Measurements from ENCODE around the gene TRIP10.

TRIP10 gene

DNA sequence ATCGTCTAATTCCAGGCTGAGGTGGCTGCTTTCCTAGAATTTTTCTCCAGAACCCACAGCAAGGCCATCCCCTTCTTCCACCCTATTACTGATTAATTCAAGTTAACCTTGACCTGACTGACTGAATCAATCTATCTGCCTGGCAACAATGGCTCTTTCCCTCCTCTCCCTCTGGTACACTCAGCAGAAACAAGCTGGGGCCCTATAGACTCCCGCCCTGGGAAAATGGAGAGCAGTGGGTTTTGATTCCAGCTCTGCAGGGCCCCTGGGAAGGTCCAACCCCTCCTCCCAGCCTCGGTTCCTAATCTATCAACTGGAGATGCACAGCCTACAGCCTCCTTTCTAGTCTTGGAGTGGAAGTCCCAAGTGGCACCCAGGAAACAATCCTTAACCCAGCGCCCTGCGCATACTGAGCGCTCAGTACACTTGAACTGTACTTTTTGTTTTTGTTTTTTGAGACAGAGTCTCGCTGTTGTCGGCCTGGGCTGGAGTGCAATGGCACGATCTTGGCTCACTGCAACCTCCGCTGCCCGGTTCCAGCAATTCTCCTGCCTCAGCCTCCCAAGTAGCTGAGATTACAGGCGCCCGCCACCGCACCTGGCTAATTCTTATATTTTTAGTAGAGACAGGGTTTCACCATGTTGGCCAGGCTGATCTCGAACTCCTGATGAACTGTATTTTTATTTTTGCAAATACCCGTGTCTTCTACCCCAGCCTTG, 13.8 kb upstream of the TRIP10 start:
- H3K9me3 ChIP-seq (ENCODE audit: control insufficient read depth, low read length): no peaks in the 10 kb centered on the region
- H3K27ac ChIP-seq (ENCODE audit: insufficient read depth, low read depth, low read length, poor library complexity, severe bottlenecking): no peak overlapping the region
- H3K27me3 ChIP-seq (ENCODE audit: control insufficient read depth, insufficient read depth, low read length, poor library complexity, severe bottlenecking): no peaks in the 10 kb centered on the region
- H3K4me3 ChIP-seq (ENCODE audit: insufficient read depth, low read depth, low read length): no peak overlapping the region
- 88 to 89% methylated on average over 16 of the region's 16 CpGs for WGBS, 2 experiments
- no peaks in the 10 kb centered on the region for H3K36me3 ChIP-seq (ENCODE audit: control insufficient read depth, insufficient read depth, low read length)
- H3K4me1 ChIP-seq (ENCODE audit: control insufficient read depth, insufficient read depth, low read length): no peaks in the 10 kb centered on the region

DNA sequence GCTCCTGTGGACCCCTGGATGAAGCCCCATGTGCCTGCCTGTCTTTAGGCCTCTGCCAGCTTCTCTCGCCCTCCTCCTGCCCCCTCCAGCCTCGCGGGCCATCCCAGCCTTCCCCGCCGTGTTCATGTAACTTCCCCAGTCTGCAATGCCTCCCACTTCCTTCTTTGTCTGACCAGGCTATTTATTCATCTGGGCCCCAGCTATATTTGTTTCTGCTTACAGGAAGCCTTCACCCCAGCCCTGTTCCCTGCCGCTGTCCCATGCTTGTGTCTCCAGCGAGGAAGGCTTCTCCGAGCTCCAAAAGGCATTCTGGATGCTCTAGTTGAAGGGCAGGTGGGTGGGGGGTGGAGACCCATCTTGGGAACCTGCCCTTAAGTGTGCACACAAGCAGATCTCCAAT, 11.1 kb upstream of the TRIP10 start:
- WGBS, 2 experiments: 82 to 83% methylated on average over 8 of the region's 8 CpGs
- Histone ChIP-seq H3K4me1 (ENCODE audit: control insufficient read depth, insufficient read depth, low read length) (no peaks in the 10 kb centered on the region), H3K27me3 (ENCODE audit: control insufficient read depth, insufficient read depth, low read length, poor library complexity, severe bottlenecking) (no peaks in the 10 kb centered on the region), H3K9me3 (ENCODE audit: control insufficient read depth, low read length) (no peaks in the 10 kb centered on the region), H3K4me3 (ENCODE audit: insufficient read depth, low read depth, low read length) (no peak overlapping the region), H3K27ac (ENCODE audit: insufficient read depth, low read depth, low read length, poor library complexity, severe bottlenecking) (no peak overlapping the region), H3K36me3 (ENCODE audit: control insufficient read depth, insufficient read depth, low read length) (peaks cover 3% of the 10 kb centered on the region)

DNA sequence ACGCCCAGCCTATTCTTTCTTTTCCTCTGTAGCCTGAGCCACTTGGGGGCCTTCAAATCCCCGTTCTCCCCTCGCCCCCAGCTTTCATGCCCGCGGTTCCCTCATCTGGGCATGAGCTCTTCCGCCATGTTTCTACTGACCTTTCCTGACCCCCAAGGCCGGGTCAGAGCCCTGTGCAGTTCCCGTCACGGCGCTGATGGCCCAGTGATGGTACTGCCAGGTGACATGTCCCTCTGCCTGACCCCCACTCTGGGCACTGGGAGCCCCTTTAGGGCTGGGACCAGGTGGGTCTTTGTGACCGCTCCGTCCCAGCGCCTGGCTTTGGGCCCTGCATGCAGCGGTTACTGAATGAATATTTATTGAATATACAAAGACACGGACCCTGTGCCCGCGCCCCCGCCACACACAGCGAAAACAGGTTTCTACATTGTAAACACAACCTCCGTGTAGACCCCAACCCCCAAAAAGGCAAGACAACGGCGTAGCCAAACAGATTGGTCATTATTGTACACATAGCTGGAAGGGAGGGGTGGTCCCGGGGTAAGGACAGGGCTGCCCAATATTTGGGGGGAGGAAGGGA, 9.8 kb upstream of the TRIP10 start:
- WGBS, 2 experiments: 95 to 96% methylated on average over 23 of the region's 23 CpGs
- Histone ChIP-seq H3K4me1 (ENCODE audit: control insufficient read depth, insufficient read depth, low read length) (no peaks in the 10 kb centered on the region), H3K4me3 (ENCODE audit: insufficient read depth, low read depth, low read length) (no peak overlapping the region), H3K9me3 (ENCODE audit: control insufficient read depth, low read length) (no peaks in the 10 kb centered on the region), H3K36me3 (ENCODE audit: control insufficient read depth, insufficient read depth, low read length) (peaks cover 3% of the 10 kb centered on the region), H3K27me3 (ENCODE audit: control insufficient read depth, insufficient read depth, low read length, poor library complexity, severe bottlenecking) (no peaks in the 10 kb centered on the region), H3K27ac (ENCODE audit: insufficient read depth, low read depth, low read length, poor library complexity, severe bottlenecking) (no peak overlapping the region)

DNA sequence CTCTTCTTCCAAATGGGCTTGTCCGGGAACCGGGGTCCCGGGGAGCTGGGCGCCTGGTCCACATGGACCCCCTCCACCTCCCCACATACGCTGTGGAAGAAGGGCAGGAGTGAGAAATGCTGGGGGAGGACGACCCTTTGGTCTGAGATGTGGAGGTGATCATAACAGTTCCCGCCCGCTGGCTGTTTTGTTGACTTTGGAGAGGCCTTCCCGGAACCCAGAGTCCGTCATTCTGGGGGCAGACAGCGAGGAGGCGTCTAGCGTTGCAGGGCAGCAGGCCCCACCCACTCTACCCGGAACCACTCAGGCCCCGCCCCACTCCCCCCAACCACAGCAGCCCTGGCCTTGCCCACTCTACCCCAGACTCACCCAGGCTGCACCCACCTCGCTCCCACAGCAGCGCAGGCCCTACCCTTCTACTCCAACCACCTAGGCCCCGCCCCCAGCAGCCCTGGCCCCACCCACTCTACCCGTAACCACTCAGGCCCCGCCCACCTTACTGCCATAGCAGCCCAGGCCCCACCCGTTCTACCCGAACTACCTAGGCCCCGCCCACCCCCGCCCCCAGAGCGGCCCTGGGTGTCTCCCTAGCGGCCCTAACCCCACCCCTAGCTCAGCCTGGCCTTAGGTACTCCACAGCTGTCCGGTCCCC, 9.2 kb upstream of the TRIP10 start:
- 80 to 85% methylated on average over 22 to 25 of the region's 27 CpGs for WGBS, 2 experiments

DNA sequence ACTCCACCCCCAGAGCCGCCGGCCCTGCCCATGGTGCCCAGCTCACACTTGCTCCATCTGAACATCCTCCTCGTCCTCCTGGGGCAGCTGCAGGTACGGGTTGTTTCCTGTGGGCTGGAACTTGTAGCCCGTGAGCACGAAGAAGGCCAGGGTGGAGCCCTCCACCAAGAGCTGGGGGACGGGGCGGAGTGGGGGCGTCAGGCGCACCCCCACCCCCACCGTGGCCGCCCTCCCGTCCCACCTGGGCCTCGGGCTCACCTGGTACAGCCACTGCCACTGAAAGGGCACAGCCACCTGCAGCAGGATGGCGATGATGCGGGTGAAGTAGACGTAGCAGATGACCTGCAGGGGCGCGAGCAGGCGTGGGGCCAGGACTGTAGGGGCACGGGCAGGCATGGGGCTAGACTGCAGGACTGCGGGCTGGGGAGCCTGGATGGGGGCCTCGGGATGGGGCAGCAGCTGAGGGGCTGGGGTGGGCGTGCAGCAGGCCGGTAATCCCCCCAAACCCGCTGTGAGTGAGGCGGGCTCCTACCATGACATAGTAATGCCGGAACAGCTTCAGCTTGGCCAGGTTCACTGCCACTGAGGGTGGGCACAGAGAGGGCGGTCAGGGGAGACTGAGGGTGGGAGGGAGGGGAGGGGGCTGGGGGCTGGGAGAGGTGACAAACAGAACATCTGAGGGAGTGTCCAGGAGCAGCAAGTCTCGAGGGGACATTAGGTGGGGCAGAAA, 8.4 kb upstream of the TRIP10 start:
- Histone ChIP-seq H3K36me3 (ENCODE audit: control insufficient read depth, insufficient read depth, low read length) (peaks cover 3% of the 10 kb centered on the region), H3K27ac (ENCODE audit: insufficient read depth, low read depth, low read length, poor library complexity, severe bottlenecking) (no peak overlapping the region), H3K27me3 (ENCODE audit: control insufficient read depth, insufficient read depth, low read length, poor library complexity, severe bottlenecking) (no peaks in the 10 kb centered on the region), H3K4me1 (ENCODE audit: control insufficient read depth, insufficient read depth, low read length) (peaks cover 10% of the 10 kb centered on the region), H3K9me3 (ENCODE audit: control insufficient read depth, low read length) (no peaks in the 10 kb centered on the region), H3K4me3 (ENCODE audit: insufficient read depth, low read depth, low read length) (no peak overlapping the region)
- 92 to 96% methylated on average over 30 of the region's 30 CpGs for WGBS, 2 experiments

More for the DNA sequence above, 9.2 kb upstream of the TRIP10 start:
- no peaks in the 10 kb centered on the region for H3K27me3 ChIP-seq (ENCODE audit: control insufficient read depth, insufficient read depth, low read length, poor library complexity, severe bottlenecking)
- peaks cover 3% of the 10 kb centered on the region for H3K36me3 ChIP-seq (ENCODE audit: control insufficient read depth, insufficient read depth, low read length)
- H3K4me1 ChIP-seq (ENCODE audit: control insufficient read depth, insufficient read depth, low read length): peaks cover 2% of the 10 kb centered on the region
- no peak overlapping the region for H3K27ac ChIP-seq (ENCODE audit: insufficient read depth, low read depth, low read length, poor library complexity, severe bottlenecking)
- H3K9me3 ChIP-seq (ENCODE audit: control insufficient read depth, low read length): no peaks in the 10 kb centered on the region
- no peak overlapping the region for H3K4me3 ChIP-seq (ENCODE audit: insufficient read depth, low read depth, low read length)

DNA sequence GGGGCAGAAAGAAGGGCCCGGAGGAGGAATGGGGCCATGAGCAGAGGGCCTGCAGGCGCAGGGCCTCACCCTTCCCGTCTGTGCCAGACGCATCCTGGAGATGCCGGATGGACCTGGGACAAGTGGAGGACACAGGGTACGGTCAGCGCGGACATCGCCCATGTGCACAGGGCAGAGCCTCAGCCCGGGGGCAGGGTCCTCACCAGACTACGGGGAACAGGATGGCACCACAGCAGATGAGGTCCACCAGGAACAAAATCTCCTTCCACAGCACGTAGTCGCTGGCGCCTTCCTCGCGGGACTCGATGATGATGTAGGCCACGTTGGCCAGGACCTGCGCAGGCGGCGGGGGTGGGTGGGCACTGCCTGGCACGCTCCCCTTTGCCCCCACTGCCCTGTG, 7.7 kb upstream of the TRIP10 start:
- WGBS, 2 experiments: 92 to 94% methylated on average over 22 of the region's 22 CpGs
- Histone ChIP-seq H3K9me3 (ENCODE audit: control insufficient read depth, low read length) (no peaks in the 10 kb centered on the region), H3K27me3 (ENCODE audit: control insufficient read depth, insufficient read depth, low read length, poor library complexity, severe bottlenecking) (no peaks in the 10 kb centered on the region), H3K36me3 (ENCODE audit: control insufficient read depth, insufficient read depth, low read length) (peaks cover 3% of the 10 kb centered on the region), H3K27ac (ENCODE audit: insufficient read depth, low read depth, low read length, poor library complexity, severe bottlenecking) (no peak overlapping the region), H3K4me1 (ENCODE audit: control insufficient read depth, insufficient read depth, low read length) (peaks cover 10% of the 10 kb centered on the region), H3K4me3 (ENCODE audit: insufficient read depth, low read depth, low read length) (no peak overlapping the region)

DNA sequence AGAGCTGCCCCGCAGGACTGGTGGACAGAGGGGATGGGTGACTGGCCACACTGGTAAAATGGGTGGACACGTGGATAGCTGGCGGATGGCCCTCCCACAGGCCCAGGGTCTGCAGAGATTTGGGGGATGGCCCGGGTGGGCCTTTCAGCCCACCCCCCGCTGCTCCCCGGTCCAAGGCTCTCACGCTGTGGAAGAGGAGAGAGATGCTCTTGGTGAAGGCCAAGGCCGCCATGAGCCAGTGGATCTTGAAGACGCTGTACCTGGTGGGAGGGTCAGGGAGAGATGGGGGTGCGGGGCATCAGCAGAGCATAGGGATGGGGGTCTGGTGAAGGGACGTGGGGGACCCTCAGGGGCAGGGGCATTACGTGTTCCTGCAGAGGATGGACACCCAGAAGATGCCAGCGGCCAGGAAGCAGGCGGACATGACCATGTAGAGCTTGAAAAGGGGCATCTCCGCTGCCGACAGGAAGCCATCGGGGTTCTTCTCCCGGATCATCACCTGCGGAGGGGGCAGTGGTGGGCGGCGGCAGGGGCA, 6.6 kb upstream of the TRIP10 start:
- H3K4me1 ChIP-seq (ENCODE audit: control insufficient read depth, insufficient read depth, low read length): peaks cover 10% of the 10 kb centered on the region
- no peaks in the 10 kb centered on the region for H3K27me3 ChIP-seq (ENCODE audit: control insufficient read depth, insufficient read depth, low read length, poor library complexity, severe bottlenecking)
- no peak overlapping the region for H3K27ac ChIP-seq (ENCODE audit: insufficient read depth, low read depth, low read length, poor library complexity, severe bottlenecking)
- H3K4me3 ChIP-seq (ENCODE audit: insufficient read depth, low read depth, low read length): no peak overlapping the region
- no peaks in the 10 kb centered on the region for H3K9me3 ChIP-seq (ENCODE audit: control insufficient read depth, low read length)
- 96% methylated on average over 21 of the region's 21 CpGs for WGBS, 2 experiments
- peaks cover 3% of the 10 kb centered on the region for H3K36me3 ChIP-seq (ENCODE audit: control insufficient read depth, insufficient read depth, low read length)

DNA sequence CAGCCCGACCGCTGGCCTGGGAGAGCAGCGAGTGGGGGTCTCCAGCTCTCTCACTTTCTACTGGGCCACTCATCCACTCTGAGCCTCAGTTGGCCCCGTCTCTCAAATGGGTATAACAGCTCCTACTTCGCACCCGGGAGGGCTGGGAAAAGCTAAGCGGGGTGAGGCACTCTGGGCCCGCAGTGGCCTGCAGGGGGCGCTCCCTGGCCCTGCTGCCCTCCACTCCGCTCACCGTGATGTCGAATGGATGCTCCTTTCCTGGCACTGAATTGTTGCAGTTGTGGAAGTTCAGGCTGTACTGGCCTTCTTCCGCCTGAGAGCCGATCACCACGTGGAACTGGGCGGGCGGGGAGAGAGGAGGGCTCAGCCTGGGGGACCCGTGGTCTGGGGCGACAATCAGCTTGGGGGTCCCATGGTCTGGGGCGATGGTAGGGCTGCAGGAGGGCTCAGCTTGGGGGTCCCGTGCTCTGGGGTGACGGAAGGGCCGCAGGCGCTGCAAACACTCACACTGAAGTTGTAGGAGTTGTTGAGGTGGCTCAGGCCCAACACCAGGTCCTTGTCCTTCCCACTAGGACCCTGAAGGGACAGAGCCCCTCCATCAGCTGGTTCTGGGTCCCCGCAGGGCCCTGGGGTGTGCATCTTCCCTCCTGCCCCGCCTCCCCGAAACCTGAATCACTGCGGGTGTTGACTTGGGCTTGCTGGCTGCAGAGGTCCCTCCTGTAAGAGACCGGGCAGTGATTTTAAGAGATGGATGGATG, 6.0 kb upstream of the TRIP10 start:
- WGBS, 2 experiments: 92% methylated on average over 29 of the region's 29 CpGs
- H3K9me3 ChIP-seq (ENCODE audit: control insufficient read depth, low read length): no peaks in the 10 kb centered on the region
- no peaks in the 10 kb centered on the region for H3K27me3 ChIP-seq (ENCODE audit: control insufficient read depth, insufficient read depth, low read length, poor library complexity, severe bottlenecking)
- no peak overlapping the region for H3K27ac ChIP-seq (ENCODE audit: insufficient read depth, low read depth, low read length, poor library complexity, severe bottlenecking)
- no peak overlapping the region for H3K4me3 ChIP-seq (ENCODE audit: insufficient read depth, low read depth, low read length)
- peaks cover 15% of the 10 kb centered on the region for H3K4me1 ChIP-seq (ENCODE audit: control insufficient read depth, insufficient read depth, low read length)
- H3K36me3 ChIP-seq (ENCODE audit: control insufficient read depth, insufficient read depth, low read length): peaks cover 3% of the 10 kb centered on the region

DNA sequence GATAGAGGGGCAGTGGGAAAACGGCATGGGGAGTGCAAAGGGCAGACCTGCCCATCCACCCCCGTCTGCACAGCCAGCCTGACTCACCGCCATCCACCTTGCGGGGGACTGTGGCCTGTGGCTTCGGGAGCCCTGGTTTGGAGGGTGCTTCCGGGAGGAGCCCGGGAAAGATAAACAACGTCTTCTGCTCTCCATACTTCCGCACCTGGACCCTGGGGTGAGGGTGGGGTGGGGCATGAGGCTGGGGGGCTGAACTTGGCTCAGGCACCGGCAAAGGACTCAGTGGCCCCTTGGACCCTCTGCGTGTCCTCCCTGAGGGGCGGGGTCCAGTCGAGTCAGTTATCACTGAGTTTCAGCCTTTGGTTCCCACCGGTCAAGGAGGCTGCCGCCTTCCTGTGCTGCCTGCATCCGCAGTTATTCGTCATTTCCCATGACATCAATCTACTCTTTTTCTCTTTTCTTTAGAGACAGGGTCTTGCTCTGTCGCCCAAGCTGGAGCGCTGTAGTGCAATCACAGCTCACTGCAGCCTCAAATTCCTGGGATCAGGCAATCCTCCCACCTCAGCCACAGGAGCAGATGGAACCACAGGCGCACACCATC, 5.3 kb upstream of the TRIP10 start:
- Histone ChIP-seq H3K27ac (ENCODE audit: insufficient read depth, low read depth, low read length, poor library complexity, severe bottlenecking) (no peak overlapping the region), H3K4me3 (ENCODE audit: insufficient read depth, low read depth, low read length) (no peak overlapping the region), H3K36me3 (ENCODE audit: control insufficient read depth, insufficient read depth, low read length) (peaks cover 3% of the 10 kb centered on the region), H3K27me3 (ENCODE audit: control insufficient read depth, insufficient read depth, low read length, poor library complexity, severe bottlenecking) (no peaks in the 10 kb centered on the region), H3K4me1 (ENCODE audit: control insufficient read depth, insufficient read depth, low read length) (peaks cover 21% of the 10 kb centered on the region), H3K9me3 (ENCODE audit: control insufficient read depth, low read length) (no peaks in the 10 kb centered on the region)
- 88 to 91% methylated on average over 20 of the region's 20 CpGs for WGBS, 2 experiments
